Measurements from ENCODE around the gene NEU4.
A peak's percentile ranks its signal among the peaks of the same experiment; 100 is the strongest.
"Not testable (repeated sequence)": the region's sequence is repeated elsewhere in the genome, so short reads cannot be mapped to it uniquely, and the experiment has no call there.

Gene NEU4

GRCh38 chr2:241818229-241818942, 9.4 kb downstream of the NEU4 start:
- TF ChIP-seq CTCF (IDR thresholded peaks at IDR 0.05; ENCODE audit: extremely low read depth, insufficient read depth, missing control alignments), result no peak
- DNase-seq (ENCODE audit: low spot score), result peak; percentile 14
- in situ Hi-C loops (cut with MboI; ENCODE audit: low pct_unique_long_range_greater_than_20kb, low sequenced_read_pairs, unreplicated experiment), result no loop called here

DNA sequence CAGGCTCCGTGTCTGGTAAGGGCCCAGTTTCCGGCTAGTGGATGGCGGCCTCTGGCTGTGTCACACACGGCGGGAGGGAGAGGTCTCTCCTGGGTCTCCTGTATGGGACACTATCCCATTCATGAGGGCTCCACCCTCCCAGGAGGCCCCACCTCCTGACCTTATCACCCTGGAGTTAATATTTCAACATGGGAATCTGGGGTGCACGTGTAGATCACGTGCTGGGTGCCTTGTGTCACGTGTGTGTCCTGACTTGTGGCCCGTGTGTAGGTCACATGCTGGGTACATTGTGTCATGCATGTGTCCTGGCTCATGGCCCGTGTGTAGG, 9.9 kb downstream of the NEU4 start:
- in situ Hi-C loops (cut with MboI; ENCODE audit: low pct_unique_long_range_greater_than_20kb, low sequenced_read_pairs, unreplicated experiment), result no loop called here
- no peak for TF ChIP-seq CTCF (IDR thresholded peaks at IDR 0.05; ENCODE audit: extremely low read depth, insufficient read depth, missing control alignments)
- DNase-seq (ENCODE audit: low spot score), result no peak

- DNase-seq (ENCODE audit: low spot score); in situ Hi-C loops (cut with MboI; ENCODE audit: low pct_unique_long_range_greater_than_20kb, low sequenced_read_pairs, unreplicated experiment): not testable (repeated sequence)
Measured at GRCh38 chr2:241819947-241820624, 11.1 kb downstream of the NEU4 start.

DNA sequence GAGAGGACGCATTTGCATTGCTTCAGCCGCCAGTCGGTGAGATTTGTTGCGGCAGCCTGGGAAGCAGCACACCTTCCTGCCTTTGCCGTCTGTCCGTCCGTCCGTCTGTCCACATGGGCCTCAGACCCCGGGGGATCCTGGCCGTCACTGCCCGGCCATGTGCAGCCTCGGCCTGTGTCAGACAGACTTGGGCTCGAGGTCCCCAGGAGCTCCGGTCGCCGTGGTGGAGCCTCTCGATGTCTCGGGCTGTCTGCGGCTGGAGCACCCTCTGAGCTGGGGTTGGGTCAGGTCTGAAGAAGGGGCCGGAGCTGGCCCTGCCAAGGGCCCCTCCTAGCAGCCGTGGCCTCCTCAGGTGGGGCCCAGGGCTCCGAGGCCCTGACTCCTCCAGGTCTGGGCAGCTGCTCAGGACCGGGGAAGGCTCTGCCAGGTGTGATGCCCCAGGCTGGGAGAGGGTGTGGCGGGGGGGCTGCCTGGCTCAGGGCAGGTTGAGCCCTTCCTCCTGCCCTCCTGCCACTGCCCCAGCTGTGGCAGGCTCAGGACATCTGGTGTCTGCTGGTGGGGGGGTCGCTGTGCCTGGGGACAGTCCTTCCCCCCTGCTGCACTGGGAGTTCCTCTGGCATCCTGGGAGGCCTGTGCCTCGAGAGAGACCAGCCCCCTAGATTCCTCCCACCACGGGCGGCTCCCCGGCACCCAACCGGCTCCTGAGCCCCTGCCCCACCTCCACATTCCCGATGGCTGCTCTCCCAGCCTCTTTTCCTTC, 11.8 kb downstream of the NEU4 start:
- in situ Hi-C loops (cut with MboI; ENCODE audit: low pct_unique_long_range_greater_than_20kb, low sequenced_read_pairs, unreplicated experiment), result no loop called here
- TF ChIP-seq CTCF (IDR thresholded peaks at IDR 0.05; ENCODE audit: extremely low read depth, insufficient read depth, missing control alignments), result no peak

GRCh38 chr2:241821460-241822263, 12.7 kb downstream of the NEU4 start:
- in situ Hi-C loops (cut with MboI; ENCODE audit: low pct_unique_long_range_greater_than_20kb, low sequenced_read_pairs, unreplicated experiment), result no loop called here
- no peak for DNase-seq (ENCODE audit: low spot score)
- TF ChIP-seq CTCF (IDR thresholded peaks at IDR 0.05; ENCODE audit: extremely low read depth, insufficient read depth, missing control alignments), result no peak

More for the DNA sequence above, 11.8 kb downstream of the NEU4 start:
- DNase-seq (ENCODE audit: low spot score), result no peak

GRCh38 chr2:241822264-241822623, 13.3 kb downstream of the NEU4 start:
- in situ Hi-C loops (cut with MboI; ENCODE audit: low pct_unique_long_range_greater_than_20kb, low sequenced_read_pairs, unreplicated experiment), result no loop called here
- peak; percentile 34 for DNase-seq (ENCODE audit: low spot score)
- no peak for TF ChIP-seq CTCF (IDR thresholded peaks at IDR 0.05; ENCODE audit: extremely low read depth, insufficient read depth, missing control alignments)

DNA sequence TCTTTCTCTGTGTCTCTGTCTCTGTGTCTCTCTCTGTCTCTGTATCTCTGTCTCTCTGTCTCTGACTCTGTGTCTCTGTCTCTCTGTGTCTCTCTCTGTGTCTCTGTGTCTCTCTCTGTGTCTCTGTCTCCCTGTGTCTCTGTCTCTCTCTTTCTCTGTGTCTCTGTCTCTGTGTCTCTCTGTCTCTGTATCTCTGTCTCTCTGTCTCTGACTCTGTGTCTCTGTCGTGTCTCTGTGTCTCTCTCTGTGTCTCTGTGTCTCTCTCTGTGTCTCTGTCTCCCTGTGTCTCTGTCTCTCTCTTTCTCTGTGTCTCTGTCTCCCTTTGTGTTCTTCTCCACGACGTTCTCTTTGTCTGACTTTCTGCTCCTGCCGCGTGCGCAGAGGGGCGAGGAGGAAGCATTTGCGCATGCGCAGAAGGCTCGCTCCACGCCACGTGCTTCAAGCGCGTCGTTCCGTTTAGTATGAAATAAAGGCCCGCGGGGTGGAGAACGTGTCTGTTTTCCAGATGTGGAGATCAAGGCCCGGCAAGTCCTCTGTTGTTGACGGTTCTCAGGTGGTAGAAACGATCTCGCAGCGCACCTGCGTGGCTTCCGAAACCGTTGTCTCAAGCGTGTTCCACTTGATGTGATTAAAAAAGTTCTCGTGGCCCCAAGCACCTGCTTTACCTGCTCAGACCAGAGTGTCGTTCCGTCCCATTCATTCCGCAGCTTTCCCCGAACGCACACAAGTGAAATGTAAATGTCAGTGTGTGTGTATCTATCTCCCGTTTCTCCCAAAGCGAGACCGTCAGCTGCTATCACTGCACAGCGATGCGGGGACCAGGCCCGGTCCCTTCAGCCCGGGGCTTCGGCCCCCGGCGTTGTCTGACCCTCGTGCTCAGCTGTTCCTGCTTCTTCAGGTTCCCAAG, 14.8 kb downstream of the NEU4 start:
- DNase-seq (ENCODE audit: low spot score); in situ Hi-C loops (cut with MboI; ENCODE audit: low pct_unique_long_range_greater_than_20kb, low sequenced_read_pairs, unreplicated experiment): not testable (repeated sequence)

All from GM13977 (cell line).